Smooth muscle cell of the brain vasculature (primary cell): ENCODE results near the gene PVALEF.

Source experiments
- DNase-seq: peaks from one replicate; pipeline ENCODE4 v3.0.0-alpha.2; 2012; ENCODE audit warnings: low read depth, low spot score

PVALEF gene

DNA sequence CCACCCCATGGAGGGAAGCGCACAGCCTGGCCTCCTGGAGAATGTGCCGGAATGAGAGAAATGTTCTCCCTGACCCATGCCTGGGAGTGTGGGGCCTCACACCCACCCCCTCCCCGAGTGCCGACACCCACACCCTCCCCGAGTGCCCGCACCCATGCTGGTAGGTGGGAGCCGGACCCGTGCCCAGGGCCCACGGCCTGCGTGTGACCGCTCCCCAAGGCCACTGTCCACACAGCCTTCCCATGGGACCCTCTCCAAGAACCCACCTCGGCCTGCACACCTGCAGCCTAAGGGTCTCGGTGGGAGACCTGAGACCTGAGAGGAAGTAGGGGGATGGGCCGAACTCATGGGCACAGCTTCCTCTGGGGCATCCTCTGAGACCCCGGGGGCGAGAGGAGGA, 3.3 kb upstream of the PVALEF start:
- no peak for DNase-seq

DNA sequence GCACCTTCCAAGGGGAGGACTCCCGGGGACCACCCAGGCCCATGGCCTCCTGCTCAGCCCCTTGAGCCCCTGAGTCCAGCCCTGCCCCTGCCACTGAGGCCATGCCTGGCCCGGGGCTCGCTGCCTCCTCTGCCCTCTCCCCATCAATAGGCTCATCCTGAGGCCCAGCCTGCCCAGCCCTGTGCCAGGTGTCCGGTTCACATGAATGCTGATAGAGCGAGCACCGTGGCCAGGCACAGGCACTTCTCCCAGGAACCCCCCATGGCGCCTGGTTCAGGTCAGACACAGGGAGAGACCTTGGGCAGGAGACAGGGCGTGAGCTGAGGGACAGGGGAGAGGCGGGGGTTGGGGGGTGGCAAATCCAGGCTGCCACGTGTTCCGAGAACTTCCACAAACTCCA, 2.8 kb upstream of the PVALEF start:
- no peak for DNase-seq

DNA sequence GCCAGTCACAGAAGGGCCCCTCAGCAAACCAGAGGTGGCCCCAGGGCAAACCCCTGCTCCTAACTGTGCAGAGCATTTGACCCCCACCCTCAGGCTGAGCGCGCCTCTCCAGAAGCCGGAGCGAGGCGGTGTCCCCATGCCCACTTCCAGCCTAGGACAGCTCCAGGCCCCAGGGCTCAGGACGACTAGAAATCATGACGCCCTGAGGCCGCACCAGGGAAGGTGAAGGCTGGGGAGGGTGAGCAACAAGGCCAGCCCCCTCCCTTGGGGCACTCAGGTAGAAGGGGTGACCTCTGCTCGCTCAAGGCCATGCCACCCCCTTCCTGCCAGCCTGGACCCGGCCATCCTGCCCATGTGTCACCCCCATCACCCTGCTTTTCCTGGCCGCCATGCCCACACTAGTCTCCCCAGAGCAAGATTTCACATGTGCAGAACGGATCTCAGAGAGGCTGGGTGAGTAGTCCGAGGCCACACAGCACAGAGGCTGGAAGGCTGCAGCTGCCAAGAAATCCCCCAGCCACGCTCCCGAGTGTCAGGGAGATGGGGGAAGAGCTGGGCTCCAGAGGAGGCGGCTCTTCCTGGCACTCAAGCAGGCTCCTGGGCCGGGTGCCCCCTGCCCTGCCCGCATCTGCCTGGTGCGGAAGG, 2.1 kb upstream of the PVALEF start:
- no peak for DNase-seq

DNA sequence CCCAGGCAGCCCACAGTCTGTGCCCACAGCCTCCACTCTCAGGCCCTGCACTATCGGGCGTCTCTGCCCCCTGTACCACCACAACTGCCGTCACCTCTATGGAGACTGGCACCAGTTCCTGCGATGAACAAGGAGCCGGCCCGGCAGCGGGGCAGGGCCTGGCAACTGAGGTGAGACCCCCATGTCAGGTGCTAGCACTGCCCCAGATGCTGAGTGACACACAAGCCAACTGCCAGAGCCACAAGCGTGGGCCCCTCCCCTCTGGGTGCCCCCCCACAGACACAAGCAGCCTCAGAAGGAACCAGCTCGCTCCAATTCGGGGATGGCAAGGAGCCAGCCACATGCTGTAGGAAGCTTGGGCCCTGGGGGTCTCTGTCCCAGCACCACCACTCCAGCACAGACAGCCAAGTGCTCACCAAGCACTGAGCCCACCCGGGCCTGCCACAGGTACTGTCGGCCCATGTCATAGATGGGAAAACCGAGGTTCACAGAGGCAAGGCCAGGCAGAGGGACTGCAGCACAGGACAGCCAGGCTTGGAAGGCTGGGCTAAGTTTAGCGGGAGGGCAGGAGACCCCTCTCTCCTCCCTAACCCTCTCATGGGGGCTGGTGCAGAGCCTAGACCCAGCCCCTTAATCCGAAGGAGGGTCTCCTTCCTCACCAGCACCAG, 1.5 kb upstream of the PVALEF start:
- no peak for DNase-seq

DNA sequence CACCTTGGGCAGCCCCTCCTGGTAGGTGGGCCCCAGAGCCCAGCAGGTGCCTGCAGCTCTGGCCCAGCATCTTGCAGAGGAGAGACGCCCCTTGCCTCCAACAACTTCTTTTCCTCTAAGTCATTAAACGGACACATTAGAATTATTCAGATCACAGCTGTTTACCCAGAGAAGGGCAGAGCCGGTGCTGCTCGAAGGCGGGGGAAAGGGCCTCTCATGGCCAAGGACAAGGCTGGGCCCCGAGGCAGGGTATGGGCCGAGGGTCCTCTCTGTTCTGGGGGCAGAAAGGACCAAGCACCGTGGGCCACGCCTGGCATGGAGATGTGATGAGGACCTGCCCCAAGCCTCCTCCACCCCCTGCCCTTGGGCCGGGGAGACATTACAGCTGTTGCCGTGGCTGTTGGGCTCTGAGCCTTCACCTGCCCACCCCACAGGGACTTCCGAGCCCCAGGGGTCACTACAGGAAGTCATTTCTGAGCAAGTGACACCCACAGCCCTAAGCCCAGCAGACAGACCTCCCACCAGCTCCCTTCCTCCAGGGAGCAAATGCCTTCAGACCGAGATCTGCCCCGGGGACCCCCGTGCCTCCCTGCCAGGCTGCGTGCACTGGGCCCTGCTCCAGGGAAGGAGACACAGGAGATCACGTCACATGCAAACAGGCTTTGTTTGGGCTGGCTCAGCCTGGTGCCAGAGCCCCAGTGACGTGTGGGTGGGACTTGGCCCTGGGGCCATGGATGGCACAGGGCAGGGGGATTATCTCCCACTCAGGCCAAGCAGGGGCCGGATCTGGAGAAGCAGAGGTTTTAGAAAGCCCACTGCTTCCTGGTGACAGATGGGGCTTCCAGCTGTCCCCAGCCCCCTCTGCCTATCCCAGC, 699 bp upstream of the PVALEF start:
- no peak for DNase-seq

DNA sequence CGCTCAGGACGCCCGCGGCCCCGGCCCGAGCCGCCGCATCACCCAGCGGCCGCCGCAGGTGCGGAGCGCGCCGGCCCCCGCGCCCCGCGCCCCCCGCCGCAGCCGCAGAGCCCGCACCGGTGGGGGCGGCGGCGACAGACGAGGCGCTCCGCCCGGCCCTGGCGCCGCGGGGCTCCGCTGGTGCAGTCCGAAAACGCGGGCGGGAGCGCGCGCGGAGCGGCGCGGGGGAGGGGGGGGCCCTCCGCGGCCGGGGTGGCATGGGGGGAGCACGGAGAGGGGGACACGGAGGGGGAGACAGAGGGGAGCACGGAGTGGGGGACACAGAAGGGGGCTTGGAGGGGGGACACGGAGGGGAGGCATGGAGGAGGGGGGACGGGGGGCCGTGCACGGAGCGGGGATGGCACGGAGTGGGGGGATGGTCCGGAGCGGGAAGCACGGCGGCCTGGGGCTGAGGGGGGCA, 756 bp downstream of the PVALEF start, which contains the start of gene AATK:
TSS of gene AATK (minus strand) at position 189 of the 460 bp plus-strand sequence. CDS start 229 bp downstream, outside the sequence.
- no peak for DNase-seq

DNA sequence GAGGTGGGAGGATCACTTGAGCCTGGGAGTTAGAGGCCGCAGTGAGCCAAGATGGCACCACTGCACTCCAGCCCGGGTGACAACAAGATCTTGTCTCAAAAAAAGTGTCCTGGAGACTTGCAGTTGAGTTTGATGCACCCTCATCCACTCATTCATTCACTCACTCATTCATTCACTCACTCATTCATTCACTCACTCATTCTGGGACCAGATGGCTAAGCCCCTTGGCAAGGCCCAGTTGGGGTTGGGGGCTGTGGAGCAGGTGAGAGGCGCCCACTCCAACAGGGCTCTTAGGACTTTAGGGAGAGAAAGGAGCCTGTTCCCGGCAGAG, 1.9 kb downstream of the PVALEF start:
- no peak for DNase-seq

DNA sequence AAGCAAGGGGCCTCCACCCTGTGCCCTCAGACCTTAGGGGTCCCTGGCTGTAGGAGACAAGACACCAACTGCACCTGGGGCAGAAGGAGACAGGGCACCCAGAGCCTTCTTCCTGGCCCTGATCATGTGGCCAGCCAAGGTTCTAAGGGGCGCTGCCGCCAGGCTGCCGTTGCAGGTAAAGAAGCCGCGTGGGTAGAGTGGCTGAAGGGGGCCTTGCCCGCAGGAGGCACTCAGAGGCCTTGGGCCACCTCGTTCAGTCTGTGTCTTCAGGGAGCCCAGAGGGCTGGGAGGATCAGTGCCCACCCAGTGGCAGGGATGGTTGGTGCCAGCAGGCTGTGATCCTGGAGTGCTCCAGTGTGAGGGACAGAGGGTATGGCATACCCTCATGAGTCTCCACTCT, 2.3 kb downstream of the PVALEF start:
- DNase-seq, result no peak

DNA sequence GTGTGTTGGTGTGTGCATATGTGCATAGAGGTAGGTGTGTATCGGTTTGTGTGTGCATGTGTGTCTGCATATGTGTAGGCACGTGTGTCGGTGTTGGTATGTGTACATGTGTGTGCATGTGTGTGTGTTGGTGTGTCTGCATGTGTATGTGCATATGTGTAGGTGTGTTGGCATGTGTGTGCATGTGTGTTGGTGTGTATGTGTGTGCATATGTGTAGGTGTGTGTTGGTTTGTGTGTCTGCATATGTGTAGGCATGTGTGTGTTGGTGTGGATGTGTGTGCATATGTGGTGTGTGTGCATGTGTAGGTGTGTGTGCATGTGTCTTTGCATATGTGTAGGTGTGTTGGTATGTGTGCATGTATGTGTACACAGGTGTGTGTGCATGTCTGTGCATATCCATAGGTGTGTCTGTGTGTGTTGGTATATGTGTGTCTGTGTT, 4.6 kb downstream of the PVALEF start:
- DNase-seq, result no peak

DNA sequence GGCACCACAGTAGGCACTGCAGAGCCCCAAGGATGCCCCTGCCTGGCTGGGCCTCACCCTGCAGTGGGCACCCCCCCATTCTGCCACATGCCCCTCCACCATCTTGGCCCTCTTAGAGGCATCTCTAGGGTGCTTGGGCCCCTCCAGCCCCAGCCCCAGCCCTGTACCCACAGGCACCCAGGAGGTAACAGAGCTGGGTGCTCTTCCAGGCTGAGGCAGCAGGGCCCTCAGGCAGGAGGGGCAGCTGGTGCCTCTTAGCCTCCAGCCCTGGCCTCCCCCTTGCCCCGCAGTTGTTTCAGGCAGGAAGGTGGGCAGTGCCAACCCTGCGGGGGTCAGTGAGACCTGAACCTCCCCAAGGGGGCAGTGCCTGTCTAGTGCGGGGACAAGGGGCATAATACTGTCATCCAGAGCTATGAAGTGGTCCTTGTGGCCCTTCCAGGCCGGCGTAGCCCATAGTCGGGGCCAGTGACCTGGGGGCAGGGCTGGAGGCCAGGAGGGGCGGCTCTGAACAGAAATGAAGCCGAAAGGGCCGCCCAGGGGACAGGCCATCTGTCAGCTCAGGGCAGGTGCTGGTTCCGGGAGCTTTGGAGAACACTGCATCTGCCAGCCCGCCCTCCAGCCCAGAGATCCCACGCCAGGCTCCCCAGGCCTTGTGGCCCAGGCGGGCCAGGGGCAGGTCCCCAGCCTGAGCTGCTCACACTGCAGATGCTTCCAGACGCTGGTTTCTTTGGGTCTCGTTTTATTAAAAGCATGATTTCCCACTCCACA, 5.6 kb downstream of the PVALEF start:
- no peak for DNase-seq

DNA sequence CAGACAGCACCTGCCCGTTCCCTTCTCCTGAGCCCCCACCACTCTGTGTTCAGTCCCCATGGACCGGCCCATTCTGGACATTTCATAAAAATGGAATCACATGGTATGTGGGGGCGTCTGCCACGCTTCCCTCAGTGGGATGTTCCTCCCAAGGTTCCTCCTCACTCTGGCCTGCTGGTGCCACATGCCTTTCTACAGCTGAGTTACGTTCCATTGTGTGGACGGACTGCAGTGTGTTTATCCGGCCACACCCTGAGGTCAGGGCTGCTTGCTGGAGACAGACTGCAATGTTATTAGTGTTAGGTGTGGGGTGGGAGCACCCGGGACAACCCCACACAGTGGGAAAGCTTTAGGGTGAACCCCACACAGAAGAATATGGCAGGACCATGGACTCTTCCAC, 6.6 kb downstream of the PVALEF start:
- DNase-seq, result no peak

DNA sequence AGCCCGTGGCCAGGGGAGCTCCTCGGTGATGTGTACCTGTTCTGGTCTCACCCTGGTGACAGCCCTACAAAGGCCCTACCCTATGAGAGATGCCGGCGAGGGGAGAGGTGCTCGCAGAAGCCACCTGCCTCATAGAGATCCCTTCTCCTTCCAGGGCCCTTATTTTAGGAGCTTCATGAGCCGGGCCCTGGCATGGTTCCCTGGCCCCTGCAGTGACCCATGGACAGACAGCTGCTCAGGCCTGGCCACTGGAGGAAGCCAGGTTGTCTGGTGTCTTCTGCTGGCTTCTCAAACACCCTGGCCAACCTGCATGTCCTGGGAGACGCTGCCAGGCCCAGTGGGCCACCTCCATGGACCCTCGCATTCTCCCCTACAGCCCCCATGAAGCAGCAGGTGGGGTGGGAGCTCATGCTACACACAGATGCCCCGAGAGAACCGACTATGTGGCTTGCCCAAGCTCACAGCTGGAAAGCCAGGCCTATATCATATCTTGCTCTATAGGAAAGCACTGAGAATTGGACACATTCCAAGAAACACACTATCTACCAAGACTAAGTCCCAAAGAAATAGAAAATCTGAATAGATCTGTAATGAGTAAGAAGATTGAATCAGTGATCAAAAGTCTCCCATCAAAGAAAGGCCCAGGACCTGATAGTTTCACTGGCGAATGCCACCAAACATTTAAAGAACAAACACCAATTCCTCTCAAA, 7.9 kb downstream of the PVALEF start:
- no peak for DNase-seq

DNA sequence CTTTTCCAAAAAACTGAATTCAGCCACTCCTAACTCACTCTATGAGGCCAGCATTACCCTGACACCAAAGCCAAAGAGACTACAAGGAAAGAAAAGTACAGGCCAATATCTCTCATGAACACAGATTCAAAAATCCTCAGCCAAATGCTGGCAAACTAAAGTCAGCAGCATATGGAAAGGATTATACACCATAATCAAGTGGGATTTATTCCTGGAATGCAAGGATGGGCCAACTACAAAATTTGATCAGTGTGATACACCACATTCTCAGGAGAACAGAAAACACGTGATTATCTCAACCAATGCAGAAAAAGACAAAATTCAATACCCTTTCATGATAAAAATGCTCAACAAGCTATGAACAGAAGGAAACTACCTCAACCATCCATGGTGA, 8.5 kb downstream of the PVALEF start:
- DNase-seq, result no peak

DNA sequence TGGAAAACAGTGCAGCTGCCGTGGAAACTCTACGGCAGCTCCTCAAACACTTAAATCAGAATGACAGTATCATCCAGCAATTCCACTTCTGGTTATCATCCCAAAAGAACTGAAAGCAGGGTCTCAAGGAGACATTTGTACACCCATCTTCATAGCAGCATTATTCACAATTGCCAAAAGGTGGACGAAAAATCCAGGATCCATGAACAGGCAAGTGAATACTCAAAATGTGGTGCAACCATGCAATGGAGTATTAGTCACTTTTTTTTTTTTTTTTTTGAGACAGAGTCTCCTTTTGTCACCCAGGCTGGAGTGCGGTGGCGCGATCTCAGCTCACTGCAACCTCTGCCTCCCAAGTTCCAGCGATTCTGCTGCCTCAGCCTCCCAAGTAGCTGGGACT, 11.4 kb downstream of the PVALEF start:
- no peak for DNase-seq

DNA sequence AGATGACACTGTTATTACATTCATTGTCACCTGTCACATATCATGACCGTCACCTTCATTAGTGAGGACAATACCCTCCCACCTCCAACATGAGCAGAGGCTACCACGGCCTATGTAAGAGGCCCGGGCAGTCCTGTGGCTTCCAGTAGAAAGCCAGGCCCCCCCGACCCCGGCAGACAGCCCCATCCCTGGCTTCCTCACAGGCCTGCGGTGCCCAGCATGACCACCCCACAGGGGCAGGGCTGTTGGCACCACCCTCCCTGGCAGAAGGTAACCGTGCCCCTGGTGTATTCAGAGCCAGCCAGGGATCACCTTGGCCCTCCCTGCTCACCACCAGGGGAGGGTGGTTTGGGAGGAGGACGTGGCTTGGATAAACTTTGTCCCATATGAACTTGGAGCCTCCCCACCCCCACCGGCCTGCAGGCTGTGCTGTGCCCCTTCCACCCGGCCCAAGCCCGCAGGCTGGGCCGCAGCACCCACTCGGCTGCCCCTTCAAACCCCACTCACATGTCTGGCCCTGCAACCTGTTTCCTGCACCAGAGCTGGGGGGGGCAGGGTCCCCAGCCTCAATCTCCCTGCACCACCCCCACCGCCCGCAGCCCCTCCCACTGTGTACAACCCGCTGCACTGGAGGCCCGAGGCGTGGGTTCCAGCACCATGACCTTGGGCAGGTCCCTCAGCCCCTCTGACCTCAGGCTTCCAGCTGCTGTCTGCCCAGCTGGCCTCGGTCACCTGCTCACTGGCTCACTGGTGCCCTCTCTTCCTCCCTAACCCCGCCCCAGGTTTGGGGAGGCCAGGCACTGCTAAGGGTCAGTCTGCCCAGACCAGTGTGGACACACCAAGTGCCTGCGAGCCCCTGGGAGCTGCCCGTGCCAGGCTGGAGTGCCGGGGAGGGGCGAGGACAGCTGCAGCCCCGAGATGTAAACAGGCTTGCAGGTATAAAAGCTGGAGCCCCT, 13.1 kb downstream of the PVALEF start:
- no peak for DNase-seq

DNA sequence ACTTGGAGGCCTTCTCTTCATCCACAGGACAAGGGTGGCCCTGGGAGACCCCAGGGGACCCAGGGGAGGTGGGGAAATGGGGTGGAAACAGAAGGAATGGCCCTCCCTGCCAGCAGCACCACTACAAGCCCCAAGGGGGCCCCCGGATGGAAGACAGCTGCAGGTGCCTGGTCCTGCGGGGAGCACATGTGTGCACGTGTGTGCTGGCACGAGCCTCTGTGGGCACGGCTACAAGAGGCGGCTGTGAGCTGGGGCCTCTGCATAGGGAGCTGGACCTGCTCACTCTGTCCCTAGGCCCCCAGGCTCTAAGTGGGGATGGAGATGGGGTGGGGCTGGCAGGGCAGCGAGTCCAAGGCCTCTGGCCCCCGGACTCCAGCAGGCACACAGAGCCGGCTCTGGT, 13.9 kb downstream of the PVALEF start:
- no peak for DNase-seq

DNA sequence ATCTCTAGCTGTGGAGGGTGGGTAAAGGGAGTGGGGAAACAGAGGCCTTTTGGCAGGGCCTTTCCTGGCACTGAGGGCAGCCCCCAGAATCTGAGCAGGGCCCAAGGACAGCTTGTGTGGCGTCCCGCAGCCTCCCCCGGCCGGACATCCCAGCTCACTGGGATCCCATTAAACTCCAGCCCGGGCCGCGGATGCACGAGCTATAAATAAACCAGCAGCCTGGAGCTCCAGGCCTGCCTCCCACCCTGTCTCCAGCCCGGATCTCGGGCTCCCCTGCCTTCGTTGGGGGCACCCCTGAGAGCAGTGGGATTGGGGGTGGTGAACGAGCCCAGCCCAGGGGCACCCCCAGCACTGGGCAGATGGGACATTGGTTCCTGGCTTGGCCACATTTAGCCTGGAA, 14.6 kb downstream of the PVALEF start:
- no peak for DNase-seq

DNA sequence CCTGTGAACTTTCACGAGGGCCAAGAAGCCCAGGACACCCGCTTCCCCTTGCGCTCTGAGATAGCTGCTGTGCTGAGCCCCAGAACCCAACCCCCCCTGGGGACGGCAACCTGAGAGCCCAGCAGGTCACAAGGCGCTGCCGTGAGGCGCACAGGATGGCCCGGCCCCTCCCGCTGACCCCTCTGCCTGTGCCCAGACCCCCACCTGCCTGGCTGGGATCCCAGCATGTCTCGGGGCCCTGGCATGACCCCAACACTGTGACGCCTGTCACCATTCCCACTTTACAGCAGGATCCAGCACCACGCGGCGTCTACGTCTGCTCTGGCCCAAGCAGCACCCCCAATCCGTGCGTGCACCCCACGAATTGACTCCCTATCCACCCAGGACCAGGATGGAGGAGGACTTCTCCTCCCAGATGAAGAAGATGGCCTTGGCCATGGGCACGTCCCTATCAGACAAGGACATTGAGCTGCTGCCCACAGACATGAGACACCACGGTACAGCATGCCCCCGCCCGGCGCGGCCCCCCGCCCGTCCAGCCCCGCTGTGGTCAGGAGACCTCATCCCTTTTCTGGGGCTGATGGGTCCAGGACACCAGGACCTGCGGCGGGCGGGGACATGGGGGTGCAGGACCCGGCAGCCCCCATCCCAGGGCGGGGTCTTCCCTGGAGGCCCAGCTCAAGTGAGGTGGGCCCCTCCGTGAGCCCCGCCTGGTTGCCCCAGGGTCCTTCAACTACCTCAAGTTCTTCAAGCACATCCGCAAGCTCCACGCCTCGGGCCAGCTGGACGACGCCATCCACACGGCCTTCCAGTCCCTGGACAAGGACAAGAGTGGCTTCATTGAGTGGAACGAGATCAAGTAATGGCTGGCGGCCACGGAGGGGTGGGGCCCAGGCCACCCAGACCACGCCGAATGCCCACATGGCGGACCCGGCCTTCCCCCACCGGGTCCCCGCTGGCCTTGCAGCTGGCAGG, 15.8 kb downstream of the PVALEF start:
- no peak for DNase-seq

DNA sequence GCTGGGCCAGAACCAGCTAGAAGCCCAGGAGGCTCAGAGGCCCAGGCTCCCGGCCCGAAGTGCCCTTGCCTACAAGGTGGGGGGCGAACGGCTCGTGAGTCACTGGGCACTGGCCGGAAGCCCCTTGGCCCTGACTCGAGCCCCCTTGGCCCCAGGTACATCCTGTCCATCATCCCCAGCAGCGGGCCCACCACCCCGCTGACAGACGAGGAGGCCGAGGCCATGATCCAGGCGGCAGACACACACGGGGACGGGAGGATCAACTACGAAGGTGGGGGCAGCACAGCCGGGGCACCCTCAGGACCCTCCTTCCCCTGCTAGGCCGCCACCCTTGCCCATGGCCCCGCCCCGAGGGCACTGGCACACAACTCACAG, 16.5 kb downstream of the PVALEF start:
- no peak for DNase-seq
